Measurements from ENCODE around the gene ABLIM2. TPM values are rescaled to one million over a fixed set of nuclear protein-coding genes. Genes with fewer than 3 reads are reported as not detected.

The ABLIM2 gene
- polyA plus RNA-seq, 1 donor from 2014 or later: 1.3 TPM

GRCh38 chr4:8171984-8172924 lies 13.6 kb upstream of the ABLIM2 start:
- H3K9me3 Mint-ChIP-seq: peaks cover 0 to 10% (median 4%) of the 10 kb centered on the region in 3 donors
- H3K27me3 Mint-ChIP-seq: peaks cover 16% of the 10 kb centered on the region
- peaks cover 13 to 24% (median 14%) of the 10 kb centered on the region in 3 donors for H3K4me1 Mint-ChIP-seq
- peak overlapping the region in 1 of 3 donors; percentile 49 for H3K27ac Mint-ChIP-seq
- no peaks in the 10 kb centered on the region for H3K36me3 Mint-ChIP-seq
- H3K4me3 Mint-ChIP-seq: peak overlapping the region in 3 of 4 donors; percentile 73 to 94 (median 85)

- Mint-ChIP-seq H3K27me3 (peaks cover 14% of the 10 kb centered on the region), H3K4me1 (peaks cover 12 to 19% (median 12%) of the 10 kb centered on the region in 3 donors), H3K27ac (no peak overlapping the region), H3K9me3 (peaks cover 0 to 10% (median 4%) of the 10 kb centered on the region in 3 donors), H3K36me3 (no peaks in the 10 kb centered on the region), H3K4me3 (peak overlapping the region in 2 of 4 donors; percentile 57 to 85)
Observed at GRCh38 chr4:8171266-8171665, 12.7 kb upstream of the ABLIM2 start.

GRCh38 chr4:8170341-8170740 lies 11.7 kb upstream of the ABLIM2 start:
- H3K4me1 Mint-ChIP-seq: peaks cover 12 to 19% (median 12%) of the 10 kb centered on the region in 3 donors
- H3K9me3 Mint-ChIP-seq: peaks cover 0 to 10% (median 4%) of the 10 kb centered on the region in 3 donors
- H3K27ac Mint-ChIP-seq: no peak overlapping the region

GRCh38 chr4:8169763-8170162 lies 11.2 kb upstream of the ABLIM2 start:
- H3K9me3 Mint-ChIP-seq: peaks cover 0 to 10% (median 4%) of the 10 kb centered on the region in 3 donors
- H3K36me3 Mint-ChIP-seq: no peaks in the 10 kb centered on the region
- no peak overlapping the region for H3K27ac Mint-ChIP-seq
- H3K4me3 Mint-ChIP-seq: no peak overlapping the region
- peaks cover 13% of the 10 kb centered on the region for H3K27me3 Mint-ChIP-seq
- peaks cover 15 to 23% (median 18%) of the 10 kb centered on the region in 3 donors for H3K4me1 Mint-ChIP-seq

More at GRCh38 chr4:8170341-8170740, 11.7 kb upstream of the ABLIM2 start:
- Mint-ChIP-seq H3K4me3 (peak overlapping the region in 1 of 4 donors; percentile 43), H3K36me3 (no peaks in the 10 kb centered on the region), H3K27me3 (peaks cover 13% of the 10 kb centered on the region)

- H3K36me3 Mint-ChIP-seq: no peaks in the 10 kb centered on the region
- peaks cover 18 to 31% (median 23%) of the 10 kb centered on the region in 3 donors for H3K4me1 Mint-ChIP-seq
- peaks cover 0 to 10% (median 4%) of the 10 kb centered on the region in 3 donors for H3K9me3 Mint-ChIP-seq
- H3K27me3 Mint-ChIP-seq: peaks cover 13% of the 10 kb centered on the region
- no peak overlapping the region for H3K27ac Mint-ChIP-seq
- H3K4me3 Mint-ChIP-seq: no peak overlapping the region
Observed at GRCh38 chr4:8168832-8169598, 10.4 kb upstream of the ABLIM2 start.

GRCh38 chr4:8168232-8168631 lies 9.6 kb upstream of the ABLIM2 start:
- H3K27ac Mint-ChIP-seq: no peak overlapping the region
- no peak overlapping the region for H3K4me3 Mint-ChIP-seq
- H3K9me3 Mint-ChIP-seq: peaks cover 0 to 10% (median 4%) of the 10 kb centered on the region in 3 donors
- H3K27me3 Mint-ChIP-seq: peaks cover 13% of the 10 kb centered on the region
- H3K36me3 Mint-ChIP-seq: no peaks in the 10 kb centered on the region
- peaks cover 18 to 34% (median 24%) of the 10 kb centered on the region in 3 donors for H3K4me1 Mint-ChIP-seq

- Mint-ChIP-seq H3K27me3 (peaks cover 13% of the 10 kb centered on the region), H3K4me1 (peaks cover 19 to 36% (median 28%) of the 10 kb centered on the region in 3 donors), H3K36me3 (peaks cover under 1% of the 10 kb centered on the region), H3K27ac (peak overlapping the region in 2 of 3 donors; percentile 22 to 34), H3K4me3 (no peak overlapping the region), H3K9me3 (peaks cover 0 to 10% (median 4%) of the 10 kb centered on the region in 3 donors)
Observed at GRCh38 chr4:8167815-8168214, 9.2 kb upstream of the ABLIM2 start.

GRCh38 chr4:8167291-8167690 lies 8.7 kb upstream of the ABLIM2 start:
- H3K4me3 Mint-ChIP-seq: no peak overlapping the region
- H3K36me3 Mint-ChIP-seq: peaks cover 5% of the 10 kb centered on the region
- H3K27me3 Mint-ChIP-seq: peaks cover 11% of the 10 kb centered on the region
- H3K27ac Mint-ChIP-seq: peak overlapping the region in 2 of 3 donors; percentile 22 to 34
- peaks cover 0 to 10% (median 4%) of the 10 kb centered on the region in 3 donors for H3K9me3 Mint-ChIP-seq
- H3K4me1 Mint-ChIP-seq: peaks cover 18 to 37% (median 26%) of the 10 kb centered on the region in 3 donors

GRCh38 chr4:8165374-8165896 lies 6.8 kb upstream of the ABLIM2 start:
- H3K36me3 Mint-ChIP-seq: peaks cover 5% of the 10 kb centered on the region
- H3K4me1 Mint-ChIP-seq: peaks cover 13 to 28% (median 20%) of the 10 kb centered on the region in 3 donors
- H3K4me3 Mint-ChIP-seq: no peak overlapping the region
- H3K9me3 Mint-ChIP-seq: peaks cover 0 to 10% (median 4%) of the 10 kb centered on the region in 3 donors
- peak overlapping the region in 1 of 3 donors; percentile 1 for H3K27ac Mint-ChIP-seq
- H3K27me3 Mint-ChIP-seq: peaks cover 7% of the 10 kb centered on the region

- peaks cover 16 to 32% (median 20%) of the 10 kb centered on the region in 3 donors for H3K4me1 Mint-ChIP-seq
- peak overlapping the region in 1 of 3 donors; percentile 25 for H3K27ac Mint-ChIP-seq
- H3K27me3 Mint-ChIP-seq: peaks cover 7% of the 10 kb centered on the region
- peaks cover 0 to 10% (median 4%) of the 10 kb centered on the region in 3 donors for H3K9me3 Mint-ChIP-seq
- H3K36me3 Mint-ChIP-seq: peaks cover 5% of the 10 kb centered on the region
- no peak overlapping the region for H3K4me3 Mint-ChIP-seq
Observed at GRCh38 chr4:8164687-8165086, 6.1 kb upstream of the ABLIM2 start.

- Mint-ChIP-seq H3K4me3 (peak overlapping the region in 1 of 4 donors; percentile 57), H3K27ac (peak overlapping the region in 1 of 3 donors; percentile 25), H3K27me3 (peaks cover 7% of the 10 kb centered on the region), H3K9me3 (peaks cover 0 to 10% (median 4%) of the 10 kb centered on the region in 3 donors), H3K4me1 (peaks cover 20 to 33% (median 23%) of the 10 kb centered on the region in 3 donors), H3K36me3 (peaks cover 5% of the 10 kb centered on the region)
Observed at GRCh38 chr4:8164194-8164565, 5.6 kb upstream of the ABLIM2 start.

- H3K36me3 Mint-ChIP-seq: peaks cover 5% of the 10 kb centered on the region
- peaks cover 23 to 38% (median 27%) of the 10 kb centered on the region in 3 donors for H3K4me1 Mint-ChIP-seq
- H3K4me3 Mint-ChIP-seq: peak overlapping the region in 2 of 4 donors; percentile 55 to 59
- H3K9me3 Mint-ChIP-seq: peaks cover 0 to 7% (median 4%) of the 10 kb centered on the region in 3 donors
- peaks cover 7% of the 10 kb centered on the region for H3K27me3 Mint-ChIP-seq
- H3K27ac Mint-ChIP-seq: peak overlapping the region in 1 of 3 donors; percentile 97
Observed at GRCh38 chr4:8163436-8164193, 5.0 kb upstream of the ABLIM2 start.

- Mint-ChIP-seq H3K4me3 (peak overlapping the region in 3 of 4 donors; percentile 79 to 84 (median 82)), H3K27ac (peak overlapping the region; percentile 59 to 97 (median 94)), H3K27me3 (peaks cover 5% of the 10 kb centered on the region), H3K36me3 (peaks cover 5% of the 10 kb centered on the region), H3K4me1 (peaks cover 23 to 38% (median 27%) of the 10 kb centered on the region in 3 donors), H3K9me3 (peaks cover 0 to 2% (median under 1%) of the 10 kb centered on the region in 3 donors)
Observed at GRCh38 chr4:8163026-8163425, 4.4 kb upstream of the ABLIM2 start.

All from IgD-negative memory B cell (primary cell).